A549 (cell line): ENCODE results near the gene CD8B.

ENCODE experiments used
- RNF2 ChIP-seq: fragments of 200-600 bp; sonication (generic); IDR thresholded peaks from 2 replicates; pipeline ENCODE4 v1.6.1; 2016; ENCODE audit warnings: low read depth, mild to moderate bottlenecking, antibody characterized with exemption, moderate library complexity, borderline replicate concordance
- TF ChIP-seq, protein P1 (sequence below): fragments of >200 bp; sonication (Bioruptor Twin); formaldehyde crosslinking; IDR thresholded peaks from 3 replicates; pipeline ENCODE4 v1.5.1; 2016

DNA sequence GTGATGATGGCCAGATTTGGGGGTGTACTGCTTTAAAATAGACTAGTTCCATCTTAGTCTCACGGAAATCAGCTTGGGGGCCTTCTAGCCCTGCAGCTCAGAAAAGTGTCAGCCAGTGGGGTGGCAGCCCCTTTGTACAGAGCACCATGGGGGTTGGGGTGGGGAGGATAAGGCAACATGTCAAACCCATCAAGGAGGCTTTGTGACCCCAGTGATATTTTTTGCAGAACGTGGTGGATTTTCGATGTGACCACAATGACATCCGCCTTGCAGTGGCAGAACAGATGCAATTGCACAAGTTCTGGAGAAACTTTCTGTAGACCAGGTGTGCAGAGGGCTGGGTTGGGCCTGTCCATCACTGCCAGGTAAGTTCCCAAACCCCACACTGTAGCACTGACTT lies 67.9 kb downstream of the CD8B start:
- TF ChIP-seq, protein P1, sequence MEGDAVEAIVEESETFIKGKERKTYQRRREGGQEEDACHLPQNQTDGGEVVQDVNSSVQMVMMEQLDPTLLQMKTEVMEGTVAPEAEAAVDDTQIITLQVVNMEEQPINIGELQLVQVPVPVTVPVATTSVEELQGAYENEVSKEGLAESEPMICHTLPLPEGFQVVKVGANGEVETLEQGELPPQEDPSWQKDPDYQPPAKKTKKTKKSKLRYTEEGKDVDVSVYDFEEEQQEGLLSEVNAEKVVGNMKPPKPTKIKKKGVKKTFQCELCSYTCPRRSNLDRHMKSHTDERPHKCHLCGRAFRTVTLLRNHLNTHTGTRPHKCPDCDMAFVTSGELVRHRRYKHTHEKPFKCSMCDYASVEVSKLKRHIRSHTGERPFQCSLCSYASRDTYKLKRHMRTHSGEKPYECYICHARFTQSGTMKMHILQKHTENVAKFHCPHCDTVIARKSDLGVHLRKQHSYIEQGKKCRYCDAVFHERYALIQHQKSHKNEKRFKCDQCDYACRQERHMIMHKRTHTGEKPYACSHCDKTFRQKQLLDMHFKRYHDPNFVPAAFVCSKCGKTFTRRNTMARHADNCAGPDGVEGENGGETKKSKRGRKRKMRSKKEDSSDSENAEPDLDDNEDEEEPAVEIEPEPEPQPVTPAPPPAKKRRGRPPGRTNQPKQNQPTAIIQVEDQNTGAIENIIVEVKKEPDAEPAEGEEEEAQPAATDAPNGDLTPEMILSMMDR, result no peak
- TF ChIP-seq RNF2, result no peak
